OCI-LY3 (cell line): ENCODE measurements around the gene TRIM69.

ENCODE experiments used
- H2AFZ ChIP-seq: fragments of 200-600, 300-600 bp; shearing (Covaris generic); 2 replicates; pipeline ENCODE4 v1.6.0; 2014; ENCODE audit warnings: antibody characterized with exemption, low read depth, low read length
- H3K27ac ChIP-seq: fragments of 200-600, 300-600 bp; sonication (generic); 2 replicates; pipeline ENCODE4 v1.5.1; 2014; ENCODE audit warnings: mild to moderate bottlenecking, low read length, moderate library complexity, mixed read lengths
- H3K27me3 ChIP-seq: fragments of 200-600, 300-600 bp; sonication (generic); 2 replicates; pipeline ENCODE4 v1.6.1; 2014; ENCODE audit warnings: low read depth, low read length, mixed read lengths
- H3K36me3 ChIP-seq: fragments of 200-600, 300-600 bp; sonication (generic); replicated peaks from 2 replicates; pipeline ENCODE3; 2014; ENCODE audit warnings: low read depth, low read length, mixed read lengths
- H3K4me1 ChIP-seq: fragments of 300-600, 200-600 bp; sonication (generic); 2 replicates; pipeline ENCODE4 v1.6.1; 2014; ENCODE audit warnings: low read length, mixed read lengths
- H3K4me2 ChIP-seq: fragments of 200-600, 300-600 bp; sonication (generic); 2 replicates; pipeline ENCODE4 v1.6.1; 2014; ENCODE audit warnings: low read length, mixed read lengths
- H3K4me3 ChIP-seq: fragments of 300-600, 200-600 bp; sonication (generic); 2 replicates; pipeline ENCODE4 v1.5.1; 2014; ENCODE audit warnings: antibody characterized with exemption, mild to moderate bottlenecking, low read length, moderate library complexity
- H3K79me2 ChIP-seq: fragments of 300-600, 200-600 bp; shearing (Covaris generic); 2 replicates; pipeline ENCODE4 v1.6.1; 2014; ENCODE audit warnings: mild to moderate bottlenecking, low read length, mixed read lengths
- H3K9ac ChIP-seq: fragments of 300-600, 200-600 bp; shearing (Covaris generic); 2 replicates; pipeline ENCODE4 v1.6.0; 2014; ENCODE audit warnings: mild to moderate bottlenecking, low read length, moderate library complexity
- H3K9me3 ChIP-seq: fragments of 200-600, 300-600 bp; shearing (Covaris generic); 2 replicates; pipeline ENCODE4 v1.6.1; 2014; ENCODE audit warnings: low read length, mixed read lengths; ENCODE audit not compliant: insufficient read depth
- H4K20me1 ChIP-seq: fragments of 200-600, 300-600 bp; sonication (generic); 2 replicates; pipeline ENCODE4 v1.6.1; 2016; ENCODE audit warnings: low read length, mixed read lengths; ENCODE audit not compliant: insufficient read depth
- EZH2phosphoT487 ChIP-seq: fragments of 200-600 bp; shearing (Covaris generic); IDR thresholded peaks from 2 replicates; pipeline ENCODE4 v1.6.1; 2018; ENCODE audit warnings: antibody characterized with exemption, mixed run types, low read depth
- TF ChIP-seq, protein P1 (sequence below): fragments of 200-600, 300-600 bp; sonication (generic); IDR thresholded peaks from 2 replicates; pipeline ENCODE4 v1.5.1; 2014; ENCODE audit warnings: antibody characterized with exemption, low read length, low read depth

TRIM69 gene

DNA sequence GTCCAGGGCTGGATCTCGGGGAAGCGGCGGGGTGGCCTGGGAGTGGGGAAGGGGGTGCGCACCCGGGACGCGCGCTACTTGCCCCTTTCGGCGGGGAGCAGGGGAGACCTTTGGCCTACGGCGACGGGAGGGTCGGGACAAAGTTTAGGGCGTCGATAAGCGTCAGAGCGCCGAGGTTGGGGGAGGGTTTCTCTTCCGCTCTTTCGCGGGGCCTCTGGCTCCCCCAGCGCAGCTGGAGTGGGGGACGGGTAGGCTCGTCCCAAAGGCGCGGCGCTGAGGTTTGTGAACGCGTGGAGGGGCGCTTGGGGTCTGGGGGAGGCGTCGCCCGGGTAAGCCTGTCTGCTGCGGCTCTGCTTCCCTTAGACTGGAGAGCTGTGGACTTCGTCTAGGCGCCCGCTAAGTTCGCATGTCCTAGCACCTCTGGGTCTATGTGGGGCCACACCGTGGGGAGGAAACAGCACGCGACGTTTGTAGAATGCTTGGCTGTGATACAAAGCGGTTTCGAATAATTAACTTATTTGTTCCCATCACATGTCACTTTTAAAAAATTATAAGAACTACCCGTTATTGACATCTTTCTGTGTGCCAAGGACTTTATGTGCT, 24.5 kb upstream of the TRIM69 start:
- no peak for TF ChIP-seq EZH2phosphoT487
- TF ChIP-seq, protein P1, sequence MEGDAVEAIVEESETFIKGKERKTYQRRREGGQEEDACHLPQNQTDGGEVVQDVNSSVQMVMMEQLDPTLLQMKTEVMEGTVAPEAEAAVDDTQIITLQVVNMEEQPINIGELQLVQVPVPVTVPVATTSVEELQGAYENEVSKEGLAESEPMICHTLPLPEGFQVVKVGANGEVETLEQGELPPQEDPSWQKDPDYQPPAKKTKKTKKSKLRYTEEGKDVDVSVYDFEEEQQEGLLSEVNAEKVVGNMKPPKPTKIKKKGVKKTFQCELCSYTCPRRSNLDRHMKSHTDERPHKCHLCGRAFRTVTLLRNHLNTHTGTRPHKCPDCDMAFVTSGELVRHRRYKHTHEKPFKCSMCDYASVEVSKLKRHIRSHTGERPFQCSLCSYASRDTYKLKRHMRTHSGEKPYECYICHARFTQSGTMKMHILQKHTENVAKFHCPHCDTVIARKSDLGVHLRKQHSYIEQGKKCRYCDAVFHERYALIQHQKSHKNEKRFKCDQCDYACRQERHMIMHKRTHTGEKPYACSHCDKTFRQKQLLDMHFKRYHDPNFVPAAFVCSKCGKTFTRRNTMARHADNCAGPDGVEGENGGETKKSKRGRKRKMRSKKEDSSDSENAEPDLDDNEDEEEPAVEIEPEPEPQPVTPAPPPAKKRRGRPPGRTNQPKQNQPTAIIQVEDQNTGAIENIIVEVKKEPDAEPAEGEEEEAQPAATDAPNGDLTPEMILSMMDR = no peak
- H3K27me3 ChIP-seq = no peaks in the 10 kb centered on the region
- H3K9me3 ChIP-seq = no peaks in the 10 kb centered on the region
- peaks cover 53% of the 10 kb centered on the region for H3K36me3 ChIP-seq
- peak overlapping the region; percentile 96 for H3K4me3 ChIP-seq
- no peak overlapping the region for H2AFZ ChIP-seq
- H4K20me1 ChIP-seq = peaks cover 51% of the 10 kb centered on the region
- H3K4me1 ChIP-seq = peaks cover 46% of the 10 kb centered on the region
- H3K27ac ChIP-seq = peak overlapping the region; percentile 96
- H3K9ac ChIP-seq = peak overlapping the region; percentile 99
- H3K79me2 ChIP-seq = peaks cover 77% of the 10 kb centered on the region
- peak overlapping the region; percentile 92 for H3K4me2 ChIP-seq

GRCh38 chr15:44712346-44713005, 23.9 kb upstream of the TRIM69 start:
- TF ChIP-seq, protein P1 = no peak
- TF ChIP-seq EZH2phosphoT487 = no peak
- peak overlapping the region; percentile 99 for H3K9ac ChIP-seq
- H2AFZ ChIP-seq = no peak overlapping the region
- H3K4me2 ChIP-seq = peak overlapping the region; percentile 92
- H3K36me3 ChIP-seq = peaks cover 60% of the 10 kb centered on the region
- peaks cover 83% of the 10 kb centered on the region for H3K79me2 ChIP-seq
- H3K27ac ChIP-seq = peak overlapping the region; percentile 96
- no peaks in the 10 kb centered on the region for H3K27me3 ChIP-seq
- H4K20me1 ChIP-seq = peaks cover 57% of the 10 kb centered on the region
- H3K4me3 ChIP-seq = peak overlapping the region; percentile 96
- H3K9me3 ChIP-seq = no peaks in the 10 kb centered on the region
- H3K4me1 ChIP-seq = peaks cover 52% of the 10 kb centered on the region

DNA sequence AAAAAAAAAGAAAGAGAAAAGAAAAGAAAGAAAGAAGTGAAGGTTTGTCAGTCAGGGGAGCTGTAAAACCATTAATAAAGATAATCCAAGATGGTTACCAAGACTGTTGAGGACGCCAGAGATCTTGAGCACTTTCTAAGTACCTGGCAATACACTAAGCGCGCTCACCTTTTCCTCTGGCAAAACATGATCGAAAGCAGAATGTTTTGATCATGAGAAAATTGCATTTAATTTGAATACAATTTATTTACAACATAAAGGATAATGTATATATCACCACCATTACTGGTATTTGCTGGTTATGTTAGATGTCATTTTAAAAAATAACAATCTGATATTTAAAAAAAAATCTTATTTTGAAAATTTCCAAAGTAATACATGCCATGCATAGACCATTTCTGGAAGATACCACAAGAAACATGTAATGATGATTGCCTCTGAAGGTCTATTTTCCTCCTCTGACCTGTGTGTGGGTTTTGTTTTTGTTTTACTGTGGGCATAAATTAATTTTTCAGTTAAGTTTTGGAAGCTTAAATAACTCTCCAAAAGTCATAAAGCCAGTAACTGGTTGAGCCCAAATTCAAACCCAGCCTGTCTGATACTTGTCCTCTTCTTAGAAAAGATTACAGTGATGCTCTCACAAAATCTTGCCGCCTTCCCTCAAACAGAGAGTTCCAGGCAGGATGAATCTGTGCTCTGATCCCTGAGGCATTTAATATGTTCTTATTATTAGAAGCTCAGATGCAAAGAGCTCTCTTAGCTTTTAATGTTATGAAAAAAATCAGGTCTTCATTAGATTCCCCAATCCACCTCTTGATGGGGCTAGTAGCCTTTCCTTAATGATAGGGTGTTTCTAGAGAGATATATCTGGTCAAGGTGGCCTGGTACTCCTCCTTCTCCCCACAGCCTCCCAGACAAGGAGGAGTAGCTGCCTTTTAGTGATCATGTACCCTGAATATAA, 23.0 kb upstream of the TRIM69 start:
- Histone ChIP-seq H3K4me3 (peak overlapping the region; percentile 96), H2AFZ (no peak overlapping the region), H3K4me1 (peaks cover 61% of the 10 kb centered on the region), H3K36me3 (peaks cover 68% of the 10 kb centered on the region), H3K9ac (peak overlapping the region; percentile 99), H3K27me3 (no peaks in the 10 kb centered on the region), H3K27ac (peak overlapping the region; percentile 96), H3K79me2 (peaks cover 91% of the 10 kb centered on the region), H4K20me1 (peaks cover 65% of the 10 kb centered on the region), H3K9me3 (no peaks in the 10 kb centered on the region), H3K4me2 (peak overlapping the region; percentile 92)
- TF ChIP-seq, protein P1 = peak; percentile 24
- no peak for TF ChIP-seq EZH2phosphoT487
